C4-2B (cell line): ENCODE data around the gene KCNMB3.
A peak's percentile ranks its signal among the peaks of the same experiment; 100 is the strongest.
"Not testable (repeated sequence)": the region's sequence is repeated elsewhere in the genome, so short reads cannot be mapped to it uniquely, and the experiment has no call there.

Experiments
- H3K27ac ChIP-seq: fragments of 450-650 bp; 2 replicates; pipeline ENCODE4 v1.5.1; 2017
- ZFX ChIP-seq: fragments of 450-650 bp; IDR thresholded peaks from 2 replicates; pipeline ENCODE4 v1.6.1; 2017
- TF ChIP-seq, protein P1 (sequence below): fragments of 450-650 bp; conservative IDR thresholded peaks from 2 replicates; pipeline ENCODE4 v1.5.1; 2017; ENCODE audit warnings: mild to moderate bottlenecking

KCNMB3 gene

DNA sequence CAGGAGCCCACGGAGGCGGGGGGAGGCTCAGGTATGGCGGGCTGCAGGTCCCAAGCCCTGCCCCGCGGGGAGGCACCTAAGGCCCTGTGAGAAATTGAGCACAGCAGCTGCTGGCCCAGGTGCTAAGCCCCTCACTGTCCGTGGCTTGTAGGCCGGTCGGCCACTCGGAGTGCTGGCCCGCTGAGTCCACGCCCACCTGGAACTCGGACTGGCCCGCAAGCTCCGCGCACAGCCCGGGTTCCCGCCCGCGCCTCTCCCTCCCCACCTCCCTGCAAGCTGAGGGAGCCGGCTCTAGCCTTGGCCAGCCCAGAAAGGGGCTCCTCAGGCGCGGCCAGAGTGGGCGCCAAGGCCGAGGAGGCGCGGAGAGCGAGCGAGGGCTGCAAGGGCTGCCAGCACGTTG is 12.2 kb upstream of the KCNMB3 start:
- H3K27ac ChIP-seq = no peak overlapping the region
- TF ChIP-seq, protein P1, sequence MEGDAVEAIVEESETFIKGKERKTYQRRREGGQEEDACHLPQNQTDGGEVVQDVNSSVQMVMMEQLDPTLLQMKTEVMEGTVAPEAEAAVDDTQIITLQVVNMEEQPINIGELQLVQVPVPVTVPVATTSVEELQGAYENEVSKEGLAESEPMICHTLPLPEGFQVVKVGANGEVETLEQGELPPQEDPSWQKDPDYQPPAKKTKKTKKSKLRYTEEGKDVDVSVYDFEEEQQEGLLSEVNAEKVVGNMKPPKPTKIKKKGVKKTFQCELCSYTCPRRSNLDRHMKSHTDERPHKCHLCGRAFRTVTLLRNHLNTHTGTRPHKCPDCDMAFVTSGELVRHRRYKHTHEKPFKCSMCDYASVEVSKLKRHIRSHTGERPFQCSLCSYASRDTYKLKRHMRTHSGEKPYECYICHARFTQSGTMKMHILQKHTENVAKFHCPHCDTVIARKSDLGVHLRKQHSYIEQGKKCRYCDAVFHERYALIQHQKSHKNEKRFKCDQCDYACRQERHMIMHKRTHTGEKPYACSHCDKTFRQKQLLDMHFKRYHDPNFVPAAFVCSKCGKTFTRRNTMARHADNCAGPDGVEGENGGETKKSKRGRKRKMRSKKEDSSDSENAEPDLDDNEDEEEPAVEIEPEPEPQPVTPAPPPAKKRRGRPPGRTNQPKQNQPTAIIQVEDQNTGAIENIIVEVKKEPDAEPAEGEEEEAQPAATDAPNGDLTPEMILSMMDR = no peak
- no peak for TF ChIP-seq ZFX

DNA sequence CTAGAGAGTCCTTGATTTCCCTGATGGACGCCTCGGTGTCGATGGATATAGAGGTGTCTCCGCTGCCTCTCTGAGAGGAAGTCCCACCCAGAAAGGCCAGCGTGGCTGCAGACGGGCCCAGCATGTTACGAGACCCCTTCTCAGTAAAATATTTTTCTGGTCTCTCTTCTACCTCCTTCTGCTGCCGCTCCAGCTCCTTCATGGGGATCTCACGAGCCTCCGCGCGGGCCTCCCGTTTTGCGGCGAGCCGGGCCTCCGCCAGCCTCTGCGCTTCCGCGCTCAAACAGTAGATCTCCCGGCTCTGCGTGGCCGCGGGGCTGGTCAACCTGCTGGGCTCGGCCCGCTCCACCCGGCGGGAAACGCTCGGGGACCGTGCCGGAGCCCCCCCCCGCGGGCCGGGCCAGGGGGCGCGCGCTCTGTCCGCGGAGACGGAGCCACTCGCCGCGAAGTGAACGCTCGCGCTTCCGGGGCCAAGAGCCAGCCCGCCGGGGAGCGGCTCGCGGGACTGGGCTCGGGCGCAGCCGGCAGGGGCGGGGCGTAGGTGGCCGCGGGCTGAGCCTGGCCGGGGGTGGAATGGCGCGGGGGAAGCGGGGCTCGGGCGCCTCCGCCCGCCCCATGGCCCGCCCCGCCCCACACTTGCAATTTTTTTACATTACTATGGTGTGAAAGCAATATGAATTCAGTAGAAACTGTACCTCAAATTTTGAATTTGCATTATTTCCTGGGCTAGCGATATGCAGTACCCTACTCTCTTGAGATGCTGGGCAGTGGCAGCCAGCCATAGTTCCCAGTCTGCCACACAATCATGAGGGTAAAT is 10.2 kb upstream of the KCNMB3 start:
- TF ChIP-seq, protein P1 = no peak
- TF ChIP-seq ZFX = peak; percentile 88
- H3K27ac ChIP-seq = peak overlapping the region; percentile 60

DNA sequence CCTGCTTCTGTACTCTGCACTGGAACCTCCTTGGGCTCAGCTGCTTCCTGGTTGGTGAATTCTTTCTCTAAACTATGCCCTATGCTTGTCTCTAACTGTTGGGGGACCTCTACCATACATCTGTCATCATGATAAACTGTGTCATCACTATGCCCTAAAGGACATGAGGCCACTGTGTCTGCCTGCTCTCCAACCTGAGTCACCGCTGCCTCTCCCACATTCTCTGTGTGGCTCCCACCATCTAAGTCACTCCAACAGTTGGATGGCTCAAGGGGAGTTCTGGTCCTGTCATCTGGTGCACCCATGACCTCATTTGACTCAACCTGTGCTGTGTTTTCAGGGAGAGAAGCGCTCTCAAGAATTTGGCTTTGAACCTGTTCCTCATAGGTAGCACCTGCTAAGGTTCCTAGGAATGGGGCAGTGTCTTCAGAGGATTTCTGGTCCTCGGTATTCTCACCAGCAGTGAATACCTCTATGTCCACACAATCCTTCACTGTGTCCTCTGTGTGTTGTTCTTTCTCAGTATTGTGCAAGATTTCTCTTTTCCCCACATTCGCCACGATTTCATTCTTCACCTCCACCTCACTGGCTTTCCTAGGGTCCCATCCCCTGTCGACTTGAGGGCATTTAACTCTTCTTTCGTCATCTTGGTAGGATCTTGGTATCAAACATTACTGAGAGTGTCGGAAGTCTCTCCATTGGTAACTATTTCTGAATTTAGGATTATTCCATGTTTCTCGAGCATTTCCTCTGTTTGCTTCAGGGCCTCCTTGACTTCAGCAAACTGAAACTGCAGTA is 9.2 kb upstream of the KCNMB3 start:
- not testable (repeated sequence) for H3K27ac ChIP-seq

DNA sequence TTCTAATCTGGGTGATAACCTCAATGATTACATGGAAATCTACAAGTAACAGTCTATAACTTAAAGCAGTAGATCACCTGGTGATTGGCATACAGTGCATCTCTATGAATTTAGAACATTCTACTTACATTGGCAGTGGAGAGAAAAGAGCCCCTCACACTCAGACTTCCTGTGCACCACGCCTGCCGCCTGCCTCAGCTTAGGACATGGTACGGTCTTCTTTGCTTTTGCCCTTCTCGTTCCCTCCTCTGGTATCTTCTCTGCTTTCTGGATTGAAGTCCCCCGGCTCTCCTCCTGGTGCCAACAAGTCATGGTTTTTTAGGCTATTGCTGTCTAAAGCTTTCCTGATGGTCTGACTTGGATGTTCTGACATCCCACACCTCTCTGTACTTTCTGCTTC is 7.9 kb upstream of the KCNMB3 start:
- no peak overlapping the region for H3K27ac ChIP-seq
- no peak for TF ChIP-seq ZFX
- TF ChIP-seq, protein P1 = no peak

DNA sequence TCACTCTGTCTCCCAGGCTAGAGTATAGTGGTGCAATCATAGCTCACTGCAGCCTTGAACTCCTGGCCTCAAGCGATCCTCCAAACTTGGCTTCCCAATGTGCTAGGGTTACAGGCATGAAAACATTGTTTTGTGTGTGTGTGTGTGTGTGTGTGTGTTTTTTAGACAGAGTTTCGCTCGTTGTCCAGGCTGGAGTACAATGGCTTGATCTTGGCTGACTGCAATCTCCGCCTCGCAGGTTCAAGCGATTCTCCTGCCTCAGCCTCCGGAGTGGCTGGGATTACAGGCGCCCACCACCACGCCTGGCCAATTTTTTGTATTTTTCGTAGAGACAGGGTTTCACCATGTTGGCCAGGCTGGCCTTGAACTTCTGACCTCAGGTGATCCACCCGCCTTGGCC is 6.8 kb upstream of the KCNMB3 start:
- H3K27ac ChIP-seq = not testable (repeated sequence)

DNA sequence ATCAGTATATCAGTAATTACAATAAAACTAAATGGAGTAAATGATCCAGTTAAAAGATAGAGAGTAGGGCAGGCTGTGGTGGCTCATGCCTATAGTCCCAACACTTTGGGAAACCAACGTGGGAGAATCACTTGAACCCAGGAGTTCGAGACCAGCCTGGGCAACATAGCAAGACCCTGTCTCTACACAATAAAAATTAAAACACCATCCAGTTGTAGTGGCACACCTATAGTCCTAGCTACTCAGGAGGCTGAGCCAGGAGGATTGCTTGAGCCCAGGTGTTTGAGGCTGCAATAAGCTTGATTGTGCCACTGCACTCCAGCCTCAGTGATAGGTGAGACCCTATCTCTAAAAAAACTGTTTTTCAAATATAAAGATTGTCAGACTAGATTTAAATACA is 5.9 kb upstream of the KCNMB3 start:
- no peak overlapping the region for H3K27ac ChIP-seq
- TF ChIP-seq, protein P1 = no peak
- TF ChIP-seq ZFX = no peak

DNA sequence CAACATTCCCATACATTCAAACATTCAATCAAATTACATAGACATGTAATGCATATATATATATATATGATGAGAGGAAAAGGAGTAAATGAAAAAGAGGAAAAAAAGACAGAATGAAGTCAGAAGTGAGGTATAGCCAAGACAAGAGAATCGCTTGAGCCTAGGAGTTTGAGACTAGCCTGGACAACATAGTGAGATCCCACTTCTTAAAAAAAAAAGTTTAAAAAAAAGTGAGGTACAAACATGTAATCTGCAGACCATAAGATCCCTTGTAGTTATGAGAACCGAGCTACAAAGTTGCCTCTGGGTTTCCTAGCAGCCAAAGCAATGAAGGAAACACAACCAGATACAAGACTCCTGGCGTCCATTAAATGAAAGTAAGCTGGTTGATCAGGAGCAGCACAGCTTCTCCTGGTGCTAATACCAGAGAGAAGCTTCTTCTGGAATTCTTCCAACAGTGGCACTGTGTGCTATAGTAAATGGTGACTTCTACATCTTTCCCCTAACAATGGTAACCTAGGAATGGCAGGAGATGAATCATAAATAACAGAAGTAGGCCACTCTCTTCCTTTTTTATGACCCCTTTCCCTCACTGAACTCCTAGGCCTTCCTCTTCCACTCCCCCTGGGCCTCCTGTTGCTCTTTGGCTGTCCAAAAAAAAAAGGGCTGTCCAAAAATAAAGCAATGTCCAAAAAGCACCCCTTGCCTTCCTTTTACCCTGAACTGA is 3.5 kb downstream of the KCNMB3 start:
- H3K27ac ChIP-seq = no peak overlapping the region
- no peak for TF ChIP-seq ZFX
- TF ChIP-seq, protein P1 = no peak

DNA sequence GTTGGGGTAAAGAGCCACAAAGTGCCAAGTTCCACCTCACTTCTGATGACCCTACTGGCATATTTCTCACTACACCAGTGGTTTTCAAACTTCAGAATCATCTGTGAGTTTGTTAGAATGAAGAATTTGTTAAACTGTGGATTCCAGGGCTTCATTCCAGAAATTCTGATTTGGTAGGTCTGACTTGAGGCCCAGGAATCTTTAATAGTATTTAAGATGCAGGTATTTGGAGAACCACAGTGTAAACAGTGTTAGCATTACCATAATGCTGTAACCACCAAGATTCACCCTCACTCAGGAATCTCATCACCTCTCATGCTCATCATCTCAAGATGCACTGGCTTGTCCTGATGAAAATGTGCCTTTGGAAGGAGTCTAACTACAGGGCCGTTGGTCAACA is 6.0 kb downstream of the KCNMB3 start:
- TF ChIP-seq ZFX = no peak
- TF ChIP-seq, protein P1 = no peak
- no peak overlapping the region for H3K27ac ChIP-seq

DNA sequence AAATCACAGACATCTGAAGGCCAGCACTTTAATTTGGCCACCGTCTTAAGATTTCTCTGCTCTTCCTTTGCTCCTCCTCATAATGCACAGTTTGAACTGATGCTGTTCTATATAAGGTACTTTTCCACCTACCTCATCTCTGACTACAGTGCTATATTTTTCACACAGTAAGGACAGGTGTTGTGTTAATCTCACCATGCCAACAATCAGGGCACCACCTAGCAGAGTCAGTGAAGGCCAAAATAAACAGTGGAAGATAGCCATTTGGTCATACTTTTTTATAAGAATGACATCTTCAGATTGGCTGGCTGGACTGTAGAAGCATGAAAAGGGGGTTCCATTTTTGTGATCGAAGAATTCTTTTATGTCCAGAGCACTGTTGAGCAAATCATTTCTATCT is 8.1 kb downstream of the KCNMB3 start:
- not testable (repeated sequence) for H3K27ac ChIP-seq

DNA sequence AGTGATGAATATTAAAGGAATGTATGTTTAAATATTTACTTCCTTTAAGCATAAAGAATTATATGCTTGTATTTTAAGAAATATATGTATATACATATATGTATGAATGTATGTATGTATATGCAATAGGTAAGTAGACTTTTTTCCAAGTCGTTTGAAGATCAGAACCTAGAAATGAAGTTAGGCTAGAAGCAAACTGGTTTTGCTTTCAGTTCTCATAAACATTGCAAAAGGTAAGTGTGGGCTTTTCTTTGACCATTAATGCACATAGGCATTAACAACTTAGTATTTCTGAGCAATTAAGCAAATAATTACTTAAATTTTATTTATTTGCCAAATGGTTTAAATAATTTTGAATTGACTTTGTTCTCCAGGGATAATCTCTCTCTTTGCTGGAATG is 10.6 kb downstream of the KCNMB3 start:
- not testable (repeated sequence) for H3K27ac ChIP-seq
